ENCODE measurements around the gene MARK4.

DNA sequence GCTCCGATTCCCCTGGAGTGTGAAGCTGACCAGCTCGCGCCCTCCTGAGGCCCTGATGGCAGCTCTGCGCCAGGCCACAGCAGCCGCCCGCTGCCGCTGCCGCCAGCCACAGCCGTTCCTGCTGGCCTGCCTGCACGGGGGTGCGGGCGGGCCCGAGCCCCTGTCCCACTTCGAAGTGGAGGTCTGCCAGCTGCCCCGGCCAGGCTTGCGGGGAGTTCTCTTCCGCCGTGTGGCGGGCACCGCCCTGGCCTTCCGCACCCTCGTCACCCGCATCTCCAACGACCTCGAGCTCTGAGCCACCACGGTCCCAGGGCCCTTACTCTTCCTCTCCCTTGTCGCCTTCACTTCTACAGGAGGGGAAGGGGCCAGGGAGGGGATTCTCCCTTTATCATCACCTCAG is 51.3 kb downstream of the MARK4 start:
- no peak for TF ChIP-seq ZBTB7A (IDR thresholded peaks at IDR 0.05; ENCODE audit: low read depth)
- TF ChIP-seq EP300 (IDR thresholded peaks at IDR 0.05; ENCODE audit: borderline replicate concordance): no peak
- TF ChIP-seq, protein P1, sequence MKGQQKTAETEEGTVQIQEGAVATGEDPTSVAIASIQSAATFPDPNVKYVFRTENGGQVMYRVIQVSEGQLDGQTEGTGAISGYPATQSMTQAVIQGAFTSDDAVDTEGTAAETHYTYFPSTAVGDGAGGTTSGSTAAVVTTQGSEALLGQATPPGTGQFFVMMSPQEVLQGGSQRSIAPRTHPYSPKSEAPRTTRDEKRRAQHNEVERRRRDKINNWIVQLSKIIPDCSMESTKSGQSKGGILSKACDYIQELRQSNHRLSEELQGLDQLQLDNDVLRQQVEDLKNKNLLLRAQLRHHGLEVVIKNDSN (IDR thresholded peaks at IDR 0.05): no peak
